Measurements from ENCODE around the gene DPEP1. TPM values are rescaled to one million over a fixed set of nuclear protein-coding genes. Genes with fewer than 3 reads are reported as not detected.
"Not testable (repeated sequence)": the region's sequence is repeated elsewhere in the genome, so short reads cannot be mapped to it uniquely, and the experiment has no call there.

DPEP1 gene
- total RNA-seq, 2 donors from 2014 or later: 0.79 TPM; not detected in 1

- no peak for DNase-seq (ENCODE audit: low spot score)
- intact Hi-C loops (cut with DNase I): loop anchor here (2.0 to 10.0 kb wide), 3 partner anchors 25 to 69 kb away; no protein-coding TSS in a partner anchor
Observed at GRCh38 chr16:89575247-89576152, 37.9 kb upstream of the DPEP1 start, which contains the start of gene CPNE7. TSS of gene CPNE7 (plus strand) at chr16:89575758. CDS start at chr16:89575898, 140 bp downstream.

- intact Hi-C loops (cut with DNase I): loop anchor here (2.0 to 10.0 kb wide), 3 partner anchors 24 to 68 kb away; no protein-coding TSS in a partner anchor
- no peak for DNase-seq (ENCODE audit: low spot score)
Observed at GRCh38 chr16:89576153-89577054, 37.0 kb upstream of the DPEP1 start.

DNA sequence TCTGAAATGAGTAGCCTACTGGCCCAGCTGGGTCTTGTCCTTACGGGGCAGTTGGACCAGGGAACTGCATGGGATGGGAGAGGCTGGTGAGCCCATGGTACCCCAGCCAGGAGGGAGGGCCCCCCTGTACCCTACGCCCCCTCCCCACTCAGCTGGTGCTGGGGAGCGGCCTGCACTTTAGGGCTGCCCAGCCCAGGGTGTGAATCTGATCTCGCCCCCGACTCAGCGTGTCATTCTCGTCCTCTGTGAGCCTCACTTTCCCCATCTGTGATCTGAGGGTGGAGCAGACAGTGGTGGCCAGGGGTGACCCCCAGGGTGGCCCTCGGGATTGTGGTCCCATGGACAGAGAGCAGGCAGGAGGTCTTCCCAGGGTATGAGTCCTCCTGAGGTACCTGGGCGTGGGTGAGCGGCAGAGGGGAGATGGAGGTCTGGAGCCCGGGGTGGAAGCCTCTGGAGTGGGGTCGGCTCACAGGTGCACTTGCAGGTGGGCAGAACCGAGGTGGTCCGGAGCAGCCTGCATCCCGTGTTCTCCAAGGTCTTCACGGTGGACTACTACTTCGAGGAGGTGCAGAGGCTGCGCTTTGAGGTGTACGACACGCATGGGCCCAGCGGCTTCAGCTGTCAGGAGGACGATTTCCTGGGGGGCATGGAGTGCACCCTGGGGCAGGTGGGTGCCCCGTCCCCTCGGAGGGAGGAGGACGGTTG is 36.2 kb upstream of the DPEP1 start:
- no peak for DNase-seq (ENCODE audit: low spot score)
- intact Hi-C loops (cut with DNase I): loop anchor here (2.0 to 10.0 kb wide), 3 partner anchors 24 to 68 kb away; no protein-coding TSS in a partner anchor

GRCh38 chr16:89579351-89579750 is 34.1 kb upstream of the DPEP1 start:
- intact Hi-C loops (cut with DNase I): loop anchor here (5.0 to 10.0 kb wide), 2 partner anchors 63 to 65 kb away; no protein-coding TSS in a partner anchor
- DNase-seq (ENCODE audit: low spot score): no peak

DNA sequence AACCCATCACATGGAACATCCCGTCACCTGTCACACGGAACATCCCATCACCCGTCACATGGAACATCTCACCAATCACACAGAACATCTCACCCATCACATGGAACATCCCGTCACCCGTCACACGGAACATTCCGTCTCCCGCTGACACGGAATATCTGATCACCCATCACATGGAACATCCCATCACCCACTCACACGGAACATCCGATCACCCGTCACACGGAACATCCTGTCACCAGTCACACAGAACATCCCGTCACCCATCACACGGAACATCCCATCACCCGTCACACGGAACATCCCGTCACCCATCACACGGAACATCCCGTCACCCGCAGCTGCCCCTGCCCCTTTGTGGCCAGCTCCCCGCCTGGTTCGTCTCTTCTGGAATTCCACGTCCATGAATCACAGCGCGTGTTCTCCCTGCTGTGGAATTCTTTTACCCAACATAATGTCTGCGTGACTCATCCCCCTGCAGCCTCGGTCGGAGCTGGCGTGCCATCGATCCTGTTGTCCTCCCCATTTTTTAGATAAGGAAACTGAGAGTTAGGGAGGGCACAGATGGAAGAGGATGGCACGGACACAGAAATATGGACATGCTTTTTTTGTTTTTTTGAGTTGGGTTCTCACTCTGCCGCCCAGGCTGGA is 32.3 kb upstream of the DPEP1 start:
- intact Hi-C loops (cut with DNase I): no loop called here
- no peak for DNase-seq (ENCODE audit: low spot score)

DNA sequence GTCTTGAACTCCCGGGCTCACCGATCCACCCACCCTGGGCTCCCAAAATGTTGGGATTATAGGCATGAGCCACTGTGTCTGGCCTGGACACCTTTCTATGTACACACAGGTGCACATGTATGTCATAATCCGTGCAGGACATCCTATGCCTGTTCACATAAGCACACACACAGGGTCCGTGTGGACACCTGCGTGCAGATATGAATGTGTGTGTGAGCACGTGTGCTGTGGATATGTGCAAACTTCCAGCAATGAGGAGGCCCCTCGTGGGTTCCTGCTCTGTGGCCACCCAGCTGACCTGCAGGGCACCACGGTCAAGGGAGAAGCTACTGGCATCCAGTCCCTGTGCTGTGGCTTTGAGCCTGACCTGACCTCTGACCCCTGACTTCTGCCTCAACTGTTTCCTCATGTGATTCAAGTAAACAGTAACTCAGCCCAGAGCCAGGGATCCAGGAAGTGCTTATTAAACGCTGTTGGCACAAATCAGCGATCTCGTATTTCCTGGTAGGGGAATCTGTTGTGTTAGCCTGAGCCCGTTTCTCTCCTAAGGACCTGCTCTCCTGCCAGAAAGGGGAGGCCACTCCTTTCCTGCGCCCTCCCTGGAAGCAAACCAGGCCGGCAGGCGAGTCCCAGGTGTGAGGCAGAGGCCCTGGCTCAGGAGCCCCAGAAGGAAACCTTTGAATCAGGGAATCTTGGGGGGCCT is 31.4 kb upstream of the DPEP1 start:
- intact Hi-C loops (cut with DNase I): no loop called here
- no peak for DNase-seq (ENCODE audit: low spot score)

DNA sequence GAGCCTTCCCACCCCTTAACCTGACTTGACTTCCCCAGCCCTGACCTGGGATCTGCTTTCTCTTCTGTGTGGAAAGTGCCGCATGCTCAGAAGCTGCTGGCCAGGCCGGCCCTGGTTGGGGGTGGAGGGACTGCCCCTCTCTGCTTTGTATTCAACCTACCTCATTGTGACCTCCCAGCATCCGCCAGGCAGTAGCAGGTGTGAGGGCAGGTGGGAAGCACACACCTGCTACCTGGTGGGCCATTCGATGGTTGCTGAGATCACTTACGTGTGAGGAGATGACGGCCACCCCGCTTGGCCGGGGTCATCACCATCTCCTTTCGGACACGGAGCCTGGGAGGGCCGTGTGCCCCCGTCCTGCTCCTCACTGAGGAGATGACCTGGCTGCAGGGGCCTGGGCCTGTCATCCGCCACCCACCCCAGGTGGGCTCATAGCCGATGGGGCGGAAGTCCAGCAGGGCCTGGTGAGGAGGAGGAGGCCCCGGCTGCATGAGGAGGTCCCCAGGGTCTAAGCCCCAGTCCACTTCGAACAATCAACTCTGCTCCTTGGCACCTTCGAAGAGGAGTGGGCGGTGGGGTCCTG is 30.7 kb upstream of the DPEP1 start:
- intact Hi-C loops (cut with DNase I): no loop called here
- DNase-seq (ENCODE audit: low spot score): no peak

DNA sequence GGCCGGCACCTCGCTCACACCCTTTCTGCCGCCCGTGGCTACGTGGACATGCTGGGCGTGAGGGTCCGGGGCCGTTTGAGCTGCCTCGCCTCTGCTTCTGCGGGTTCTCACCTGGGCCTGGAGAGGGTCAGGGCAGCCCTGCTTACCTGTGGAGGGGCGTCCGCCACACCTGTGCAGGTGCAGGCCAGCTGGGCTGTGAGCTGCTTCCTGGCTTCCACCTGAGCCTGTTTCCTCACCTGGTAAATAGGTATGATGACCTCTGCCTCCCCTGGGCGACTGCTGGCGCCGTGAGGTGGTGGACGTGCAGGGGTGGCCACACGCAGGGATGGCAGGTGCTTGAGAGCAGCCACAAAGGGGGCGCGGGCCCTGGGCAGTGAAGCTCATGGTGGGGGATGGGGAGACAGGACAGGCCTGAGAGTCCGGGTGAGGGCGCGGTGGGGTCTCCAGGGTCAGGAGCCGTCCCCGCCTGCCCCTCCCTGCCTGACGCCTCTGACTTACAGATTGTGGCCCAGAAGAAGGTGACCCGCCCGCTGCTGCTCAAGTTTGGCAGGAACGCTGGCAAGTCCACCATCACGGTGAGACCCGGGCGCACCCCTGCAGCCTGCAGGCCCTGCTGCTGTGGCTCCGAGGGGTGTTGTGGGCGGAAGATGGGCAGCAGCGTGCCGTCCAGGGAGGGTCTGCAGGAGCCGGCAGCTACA is 30.1 kb upstream of the DPEP1 start:
- intact Hi-C loops (cut with DNase I): no loop called here
- DNase-seq (ENCODE audit: low spot score): no peak

- DNase-seq (ENCODE audit: low spot score): no peak
- intact Hi-C loops (cut with DNase I): no loop called here
Observed at GRCh38 chr16:89583895-89584644, 29.4 kb upstream of the DPEP1 start.

DNA sequence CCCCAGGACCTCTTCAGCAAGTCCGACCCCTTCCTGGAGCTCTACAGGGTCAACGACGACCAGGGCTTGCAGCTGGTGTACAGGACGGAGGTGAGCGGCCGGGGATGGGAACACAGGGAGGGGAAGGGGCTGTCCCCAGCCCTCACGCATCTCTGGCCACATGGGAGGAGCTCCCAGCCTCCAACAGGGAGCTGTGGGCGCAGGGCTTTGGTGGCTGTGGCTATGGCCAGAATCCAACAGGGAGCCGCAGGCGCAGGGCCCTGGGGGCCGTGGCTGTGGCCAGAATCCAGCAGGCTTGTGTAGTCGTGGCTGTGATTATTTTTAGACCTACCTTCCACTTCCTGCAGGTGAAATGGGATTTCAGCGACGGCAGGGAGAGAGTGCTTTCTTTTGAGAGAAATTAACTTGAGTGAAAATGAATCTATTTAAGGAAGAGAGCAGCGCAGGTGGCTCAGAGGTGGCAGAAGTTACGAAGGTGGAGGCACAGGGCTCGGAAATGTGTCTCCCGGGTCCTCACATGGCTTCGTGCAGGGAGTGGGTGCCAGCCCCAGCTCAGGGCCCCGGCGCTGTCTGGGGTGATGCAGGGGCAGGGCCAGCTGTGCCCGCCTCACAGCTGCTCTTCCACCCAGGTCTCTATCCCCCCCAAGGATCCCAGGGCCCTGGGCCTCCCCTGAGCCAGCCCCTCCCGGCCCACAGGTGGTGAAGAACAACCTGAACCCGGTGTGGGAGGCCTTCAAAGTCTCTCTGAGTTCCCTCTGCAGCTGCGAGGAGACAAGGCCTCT is 28.5 kb upstream of the DPEP1 start:
- no peak for DNase-seq (ENCODE audit: low spot score)
- intact Hi-C loops (cut with DNase I): no loop called here

- intact Hi-C loops (cut with DNase I): no loop called here
- no peak for DNase-seq (ENCODE audit: low spot score)
Observed at GRCh38 chr16:89586218-89586617, 27.2 kb upstream of the DPEP1 start.

- intact Hi-C loops (cut with DNase I): no loop called here
- DNase-seq (ENCODE audit: low spot score): no peak
Observed at GRCh38 chr16:89586853-89587252, 26.6 kb upstream of the DPEP1 start.

DNA sequence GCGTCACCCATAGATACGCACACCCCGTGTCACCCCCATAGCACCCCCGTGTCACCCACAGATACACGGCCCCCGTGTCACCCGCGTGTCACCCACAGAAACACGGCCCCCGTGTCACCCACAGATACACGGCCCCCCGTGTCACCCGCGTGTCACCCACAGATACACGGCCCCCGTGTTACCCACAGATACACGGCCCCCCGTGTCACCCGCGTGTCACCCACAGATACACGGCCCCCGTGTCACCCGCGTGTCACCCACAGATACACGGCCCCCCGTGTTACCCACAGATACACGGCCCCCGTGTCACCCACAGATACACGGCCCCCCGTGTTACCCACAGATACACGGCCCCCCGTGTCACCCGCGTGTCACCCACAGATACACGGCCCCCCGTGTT is 25.8 kb upstream of the DPEP1 start:
- DNase-seq (ENCODE audit: low spot score); intact Hi-C loops (cut with DNase I): not testable (repeated sequence)

- intact Hi-C loops (cut with DNase I): no loop called here
- no peak for DNase-seq (ENCODE audit: low spot score)
Observed at GRCh38 chr16:89588413-89589109, 24.9 kb upstream of the DPEP1 start.

GRCh38 chr16:89589241-89589926 is 24.1 kb upstream of the DPEP1 start:
- DNase-seq (ENCODE audit: low spot score): no peak
- intact Hi-C loops (cut with DNase I): no loop called here
